AG04450 (cell line): ENCODE measurements around the gene STOM. TPM values are rescaled to one million over a fixed set of nuclear protein-coding genes. Genes with fewer than 3 reads are reported as not detected.

Source experiments
- CTCF ChIA-PET: fragments of 300-600, 350-600 bp; formaldehyde crosslinking; extraction: SDS; loops from one replicate; lab custom pipeline; 2022; ENCODE audit warnings: antibody characterized with exemption, inconsistent platforms; lab: Charles Lee
- POLR2A ChIA-PET: fragments of 350-600 bp; formaldehyde crosslinking; extraction: SDS; loops from one replicate; lab custom pipeline; 2021; ENCODE audit warnings: antibody characterized with exemption, inconsistent platforms; lab: Yijun Ruan, JAX
- DNase-seq: peaks from one replicate; pipeline ENCODE4 v3.0.0-alpha.2; 2011; ENCODE audit warnings: low read depth, low spot score
- H3K27ac ChIP-seq: one replicate; pipeline ENCODE4 v1.5.1; 2012; ENCODE audit warnings: low read depth, low read length, control low read depth
- H3K27me3 ChIP-seq: one replicate; pipeline ENCODE4 v1.6.0; 2012; ENCODE audit warnings: low read length; ENCODE audit not compliant: control insufficient read depth, insufficient read depth
- H3K4me3 ChIP-seq: 2 replicates; pipeline ENCODE4 v1.5.1; 2011; ENCODE audit warnings: mild to moderate bottlenecking, low read depth, low read length, control low read depth
- H3K9me3 ChIP-seq: 2 replicates; pipeline ENCODE4 v1.5.1; 2012; ENCODE audit warnings: low read length; ENCODE audit not compliant: control insufficient read depth, insufficient read depth
- polyA plus RNA-seq: library from polyadenylated mRNA; depleted of rRNA; stranded (reverse); fragments of >200 nt; gene quantifications from 2 replicates; pipeline ENCODE4 v1.2.3, GENCODE V29; 2011
- TF ChIP-seq, protein P1 (sequence below): IDR thresholded peaks from 2 replicates; pipeline ENCODE4 v1.5.1; 2011; ENCODE audit warnings: low read depth, low read length, control low read depth, inconsistent platforms

STOM gene
- polyA plus RNA-seq, 1 experiment = 510 TPM

DNA sequence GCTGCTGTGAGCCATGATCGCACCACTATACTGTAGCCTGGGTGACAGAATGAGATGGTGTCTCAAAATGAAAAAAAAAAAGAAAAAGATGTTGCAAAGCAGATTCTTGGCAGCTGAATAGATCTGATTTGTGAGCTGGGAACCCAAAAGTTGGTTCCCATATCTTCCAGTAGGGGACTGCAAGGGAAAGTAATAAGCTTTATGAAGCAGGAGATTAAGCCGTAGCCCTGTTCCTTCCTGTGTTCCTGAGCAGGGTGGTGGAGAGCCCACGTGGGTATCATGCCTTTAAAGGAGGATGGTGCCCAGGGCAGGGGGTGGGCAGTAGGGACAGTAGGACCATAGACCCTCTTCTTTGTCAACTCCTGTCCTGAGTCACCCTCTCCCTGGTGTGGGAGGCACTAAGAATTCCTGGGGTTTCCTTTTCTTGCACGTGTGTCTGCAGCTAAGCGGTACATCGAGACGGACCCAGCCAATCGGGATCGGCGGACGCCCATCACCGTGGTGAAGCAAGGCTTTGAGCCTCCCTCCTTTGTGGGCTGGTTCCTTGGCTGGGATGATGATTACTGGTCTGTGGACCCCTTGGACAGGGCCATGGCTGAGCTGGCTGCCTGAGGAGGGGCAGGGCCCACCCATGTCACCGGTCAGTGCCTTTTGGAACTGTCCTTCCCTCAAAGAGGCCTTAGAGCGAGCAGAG, 37.9 kb downstream of the STOM start:
- ChIA-PET POLR2A (interaction anchor here (0.7 to 2.1 kb wide), 4 partner anchors 11 to 114 kb away, joined by 3 to 10 read pairs (median 4); no protein-coding TSS in a partner anchor), CTCF (interaction anchor here (0.6 to 2.6 kb wide), 15 partner anchors 10 to 144 kb away, joined by 3 to 20 read pairs (median 4); no protein-coding TSS in a partner anchor)
- Histone ChIP-seq H3K27ac (peak overlapping the region; percentile 57), H3K9me3 (no peaks in the 10 kb centered on the region), H3K27me3 (no peaks in the 10 kb centered on the region), H3K4me3 (no peak overlapping the region)
- DNase-seq = no peak
- TF ChIP-seq, protein P1, sequence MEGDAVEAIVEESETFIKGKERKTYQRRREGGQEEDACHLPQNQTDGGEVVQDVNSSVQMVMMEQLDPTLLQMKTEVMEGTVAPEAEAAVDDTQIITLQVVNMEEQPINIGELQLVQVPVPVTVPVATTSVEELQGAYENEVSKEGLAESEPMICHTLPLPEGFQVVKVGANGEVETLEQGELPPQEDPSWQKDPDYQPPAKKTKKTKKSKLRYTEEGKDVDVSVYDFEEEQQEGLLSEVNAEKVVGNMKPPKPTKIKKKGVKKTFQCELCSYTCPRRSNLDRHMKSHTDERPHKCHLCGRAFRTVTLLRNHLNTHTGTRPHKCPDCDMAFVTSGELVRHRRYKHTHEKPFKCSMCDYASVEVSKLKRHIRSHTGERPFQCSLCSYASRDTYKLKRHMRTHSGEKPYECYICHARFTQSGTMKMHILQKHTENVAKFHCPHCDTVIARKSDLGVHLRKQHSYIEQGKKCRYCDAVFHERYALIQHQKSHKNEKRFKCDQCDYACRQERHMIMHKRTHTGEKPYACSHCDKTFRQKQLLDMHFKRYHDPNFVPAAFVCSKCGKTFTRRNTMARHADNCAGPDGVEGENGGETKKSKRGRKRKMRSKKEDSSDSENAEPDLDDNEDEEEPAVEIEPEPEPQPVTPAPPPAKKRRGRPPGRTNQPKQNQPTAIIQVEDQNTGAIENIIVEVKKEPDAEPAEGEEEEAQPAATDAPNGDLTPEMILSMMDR = peak; percentile 68

GRCh38 chr9:121331549-121331948, 38.5 kb downstream of the STOM start:
- CTCF ChIA-PET = interaction anchor here (0.6 to 2.6 kb wide), 12 partner anchors 9 to 143 kb away, joined by 3 to 20 read pairs (median 4); no protein-coding TSS in a partner anchor
- Histone ChIP-seq H3K27me3 (no peaks in the 10 kb centered on the region), H3K27ac (peak overlapping the region; percentile 57), H3K9me3 (no peaks in the 10 kb centered on the region; the same call in 1 of the 2 replicates), H3K4me3 (no peak overlapping the region)
- DNase-seq = no peak
- POLR2A ChIA-PET = interaction anchor here (0.7 to 2.1 kb wide), 3 partner anchors 19 to 114 kb away, joined by 3 to 10 read pairs (median 3); no protein-coding TSS in a partner anchor
- TF ChIP-seq, protein P1 = no peak

DNA sequence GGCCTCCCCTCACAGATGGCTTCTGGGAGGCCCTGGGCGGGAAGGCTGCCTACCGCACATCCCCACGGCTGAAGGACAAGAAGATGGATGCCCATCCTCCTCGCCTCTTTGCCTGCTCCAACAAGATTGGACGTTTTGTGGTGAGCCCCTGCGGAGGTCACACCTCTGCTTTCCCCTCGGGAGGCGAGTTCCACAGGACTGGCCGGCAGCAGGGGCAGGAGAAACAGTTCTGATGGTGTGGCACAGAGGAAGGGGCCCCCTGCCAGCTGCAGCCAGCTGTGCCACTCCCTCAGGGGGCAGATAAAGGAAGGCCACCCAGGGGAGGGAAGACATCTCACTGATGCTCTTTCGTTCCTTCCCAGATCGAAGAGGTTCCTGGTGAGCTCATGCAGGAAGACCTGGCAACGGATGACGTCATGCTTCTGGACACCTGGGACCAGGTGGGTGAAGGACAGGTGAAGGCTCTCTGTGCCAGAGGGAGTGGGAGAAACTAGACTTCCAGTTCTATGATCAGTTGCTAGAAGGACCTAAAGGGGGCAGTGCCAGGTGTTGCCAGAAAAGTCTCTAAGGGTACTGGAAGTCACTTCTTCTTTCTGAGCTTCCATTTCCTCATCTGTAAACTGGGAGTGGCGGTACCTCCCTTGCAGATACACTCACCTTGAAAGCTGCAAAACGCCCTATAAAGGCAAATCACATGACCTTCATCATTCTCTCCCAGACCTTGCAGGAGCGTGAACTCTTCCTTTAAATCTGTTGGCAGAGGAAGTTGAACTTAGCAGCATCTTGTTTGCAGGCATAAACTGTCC, 41.0 kb downstream of the STOM start:
- Histone ChIP-seq H3K27ac (no peak overlapping the region), H3K27me3 (no peaks in the 10 kb centered on the region), H3K4me3 (no peak overlapping the region), H3K9me3 (no peaks in the 10 kb centered on the region; the same call in 1 of the 2 replicates)
- POLR2A ChIA-PET = no interaction called here
- TF ChIP-seq, protein P1 = 0 out of 2 replicates have a peak, but pooled peaks have one; percentile 3
- CTCF ChIA-PET = interaction anchor here (1.1 to 1.4 kb wide), 2 partner anchors 9 to 46 kb away, joined by 3 to 11 read pairs; no protein-coding TSS in a partner anchor
- DNase-seq = no peak

DNA sequence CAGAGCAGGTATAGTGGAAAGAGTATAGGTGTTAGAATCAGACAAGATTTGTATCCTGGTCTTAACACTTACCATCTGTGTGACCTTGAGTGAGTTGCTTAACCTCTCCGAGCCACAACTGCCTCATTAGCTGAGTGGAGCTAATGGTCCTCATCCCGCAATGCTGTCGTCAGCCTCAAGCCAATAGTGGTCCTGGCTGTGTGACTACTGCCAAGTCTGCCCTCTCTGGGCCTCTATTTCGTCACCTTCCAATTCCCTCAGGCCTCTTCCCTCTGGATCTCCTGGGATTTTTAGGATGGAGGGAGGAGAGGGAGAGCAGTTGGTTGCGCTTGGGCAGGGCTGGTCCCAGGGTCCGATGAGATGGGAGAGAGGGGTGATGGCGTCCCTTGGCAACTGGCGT, 41.6 kb downstream of the STOM start:
- no peak overlapping the region for H3K4me3 ChIP-seq
- TF ChIP-seq, protein P1 = no peak
- POLR2A ChIA-PET = no interaction called here

More for the DNA sequence above, 41.6 kb downstream of the STOM start:
- H3K27ac ChIP-seq = no peak overlapping the region
- no peaks in the 10 kb centered on the region; the same call in 1 of the 2 replicates for H3K9me3 ChIP-seq
- CTCF ChIA-PET = interaction anchor here (0.8 to 1.4 kb wide), 3 partner anchors 8 to 11 kb away, joined by 3 to 11 read pairs (median 3); no protein-coding TSS in a partner anchor
- no peak for DNase-seq
- H3K27me3 ChIP-seq = no peaks in the 10 kb centered on the region
